H1 (cell line): ENCODE results near the gene SPATA22. TPM values are rescaled to one million over a fixed set of nuclear protein-coding genes. Genes with fewer than 3 reads are reported as not detected.

ENCODE experiments used
- ATF3 ChIP-seq: IDR thresholded peaks from 2 replicates; pipeline ENCODE4 v1.6.1; 2011; ENCODE audit warnings: low read depth, mild to moderate bottlenecking, low read length; ENCODE audit not compliant: insufficient read depth
- CBX5 ChIP-seq: fragments of 300-800, 300-1000 bp; sonication (generic); IDR thresholded peaks from 2 replicates; pipeline ENCODE4 v1.7.1; 2016; ENCODE audit warnings: antibody characterized with exemption, low read length, low read depth
- CHD7 ChIP-seq: fragments of 300-600 bp; sonication (generic); IDR thresholded peaks from 2 replicates; pipeline ENCODE4 v1.7.1; 2012; ENCODE audit warnings: low read length, moderate library complexity, mild to moderate bottlenecking, inconsistent platforms; ENCODE audit not compliant: insufficient replicate concordance
- CREB1 ChIP-seq: IDR thresholded peaks from 2 replicates; pipeline ENCODE4 v1.6.1; 2012; ENCODE audit warnings: inconsistent platforms
- EP300 ChIP-seq, 2 experiments: IDR thresholded peaks; 1 replicate in 1 of 2; 2 replicates in 1 of 2; pipeline ENCODE4 v1.6.1; 2011 to 2012; ENCODE audit warnings: low read depth in 2 of 2, low read length in 2 of 2, mild to moderate bottlenecking in 2 of 2, borderline replicate concordance in 1 of 2, inconsistent platforms in 1 of 2, moderate library complexity in 1 of 2
- GABPA ChIP-seq: IDR thresholded peaks from 2 replicates; pipeline ENCODE4 v1.6.1; 2011; ENCODE audit warnings: mild to moderate bottlenecking, low read length, moderate library complexity, borderline replicate concordance; ENCODE audit not compliant: insufficient read depth
- MAFK ChIP-seq: IDR thresholded peaks from 2 replicates; pipeline ENCODE4 v1.6.1; 2012; ENCODE audit warnings: low read depth, mild to moderate bottlenecking, improper control_type of control experiment, low read length
- POU5F1 ChIP-seq: IDR thresholded peaks from 2 replicates; pipeline ENCODE4 v1.6.1; 2011; ENCODE audit warnings: low read depth, mild to moderate bottlenecking, low read length, moderate library complexity
- RAD21 ChIP-seq, 2 experiments: IDR thresholded peaks in 1 of 2; conservative IDR thresholded peaks in 1 of 2; 2 replicates each; pipeline ENCODE4 v1.6.1; 2011; ENCODE audit warnings: low read depth in 2 of 2, low read length in 2 of 2, improper control_type of control experiment in 1 of 2, inconsistent platforms in 1 of 2, mild to moderate bottlenecking in 1 of 2, moderate library complexity in 1 of 2
- SP4 ChIP-seq: IDR thresholded peaks from 2 replicates; pipeline ENCODE4 v1.6.1; 2012; ENCODE audit warnings: low read length, inconsistent platforms
- TAF1 ChIP-seq: IDR thresholded peaks from 2 replicates; pipeline ENCODE4 v1.6.1; 2011; ENCODE audit warnings: mild to moderate bottlenecking, low read depth, low read length
- polyA plus RNA-seq, 7 experiments: library from polyadenylated mRNA; depleted of rRNA in 3 of 7; stranded (reverse) in 5 of 7; unstranded in 2 of 7; fragments of >200 nt in 5 of 7; fragments of 200-250 nt in 2 of 7; gene quantifications; 1 replicate in 5 of 7; 2 replicates in 1 of 7; 4 replicates in 1 of 7; pipeline versions ENCODE4 v1.2.1 to v1.2.3, GENCODE V29; 2011 to 2013; ENCODE audit warnings: missing spikeins in 2 of 7, mixed read lengths in 2 of 7
- total RNA-seq: library from RNA; stranded (reverse); fragmentation: NEBNext Ultra II Directional; extraction: Animal tissue kit (Norgen Biotek cat#: 25700); gene quantifications from 2 replicates; pipeline ENCODE4 v1.2.1, GENCODE V29; 2021

SPATA22 gene
- total and polyA plus RNA-seq, 2 of the 8 experiments (the other 6 are each of a cell fraction or from before 2014, with no cell fraction given) = 0.06 TPM; not detected in 1

GRCh38 chr17:3447625-3448024 is 24.0 kb downstream of the SPATA22 start (continued):
- no peak for TF ChIP-seq MAFK
- peak; percentile 83 to 88 for TF ChIP-seq RAD21 (IDR thresholded peaks at IDR 0.05 in 1 of 2, conservative IDR thresholded peaks at IDR 0.05 in 1 of 2; ENCODE audit: low read depth in 2 of 2, low read length in 2 of 2)
- TF ChIP-seq TAF1 = no peak
- no peak for TF ChIP-seq SP4
- TF ChIP-seq POU5F1 = no peak
- no peak for TF ChIP-seq CHD7
- TF ChIP-seq CREB1 = peak; percentile 82
- TF ChIP-seq CBX5 = no peak
- peak; percentile 26; the same call in 1 of the 2 replicates for TF ChIP-seq ATF3
- TF ChIP-seq GABPA = no peak
- TF ChIP-seq EP300 (IDR thresholded peaks at IDR 0.05; ENCODE audit: borderline replicate concordance in 1 of 2, low read depth in 2 of 2, low read length in 2 of 2) = no peak
